Progenitor cell of endocrine pancreas (in vitro differentiated cells): Measurements from ENCODE around the gene FRY. TPM values are rescaled to one million over a fixed set of nuclear protein-coding genes. Genes with fewer than 3 reads are reported as not detected.

Experiments used
- DNase-seq: peaks from one replicate; pipeline ENCODE4 v3.0.0; 2021; ENCODE audit warnings: low spot score; ENCODE audit not compliant: unreplicated experiment
- H3K27ac Mint-ChIP-seq: 2 replicates; pipeline ENCODE4 v1.8.0; 2021; ENCODE audit warnings: mild to moderate bottlenecking, moderate library complexity, mixed read lengths
- H3K27me3 Mint-ChIP-seq: 2 replicates; pipeline ENCODE4 v1.8.0; 2021; ENCODE audit warnings: mixed read lengths
- H3K36me3 Mint-ChIP-seq: 2 replicates; pipeline ENCODE4 v1.8.0; 2022; ENCODE audit warnings: mixed read lengths; ENCODE audit not compliant: insufficient read depth
- H3K4me1 Mint-ChIP-seq: 2 replicates; pipeline ENCODE4 v1.8.0; 2021; ENCODE audit warnings: low read depth, mixed read lengths
- H3K4me3 Mint-ChIP-seq: 2 replicates; pipeline ENCODE4 v1.8.0; 2021; ENCODE audit warnings: low read depth, mild to moderate bottlenecking, moderate library complexity, mixed read lengths
- H3K9me3 Mint-ChIP-seq: 2 replicates; pipeline ENCODE4 v1.8.0; 2021; ENCODE audit warnings: low read depth, mixed read lengths
- CTCF ChIP-seq: fragments of 200-600 bp; sonication (generic); IDR thresholded peaks from one replicate; pipeline ENCODE4 v1.5.0; 2021; ENCODE audit warnings: antibody characterized with exemption, mild to moderate bottlenecking; ENCODE audit not compliant: unreplicated experiment
- total RNA-seq: library from RNA; stranded (reverse); gene quantifications from 2 replicates; pipeline ENCODE4 v1.2.1, GENCODE V29; 2021

The FRY gene
- total RNA-seq, 1 donor from 2014 or later = 14.3 TPM

GRCh38 chr13:32168131-32168530 is 136.6 kb downstream of the FRY start:
- no peak overlapping the region for H3K4me3 Mint-ChIP-seq
- DNase-seq = no peak
- no peak overlapping the region for H3K27ac Mint-ChIP-seq
- no peaks in the 10 kb centered on the region for H3K9me3 Mint-ChIP-seq
- H3K27me3 Mint-ChIP-seq = no peaks in the 10 kb centered on the region
- TF ChIP-seq CTCF = no peak
- H3K36me3 Mint-ChIP-seq = no peaks in the 10 kb centered on the region
- peaks cover 14% of the 10 kb centered on the region for H3K4me1 Mint-ChIP-seq

DNA sequence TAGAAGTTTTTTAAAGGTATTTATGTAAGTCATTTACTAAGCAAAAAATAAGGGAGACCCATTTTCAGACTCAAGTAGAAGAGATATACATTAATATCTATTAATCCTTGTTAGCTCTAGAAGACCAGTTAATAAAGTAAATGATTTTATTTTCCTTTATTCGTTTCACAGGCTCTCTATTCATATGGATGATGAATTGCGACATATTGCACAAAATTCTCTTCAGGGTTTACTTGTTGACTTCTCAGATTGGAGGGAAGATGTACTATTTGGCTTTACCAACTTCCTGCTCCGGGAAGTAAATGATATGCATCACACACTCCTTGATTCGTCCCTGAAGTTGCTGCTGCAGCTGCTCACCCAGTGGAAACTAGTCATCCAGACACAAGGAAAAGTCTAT is 139.3 kb downstream of the FRY start:
- Mint-ChIP-seq H3K27ac (no peak overlapping the region), H3K4me3 (no peak overlapping the region), H3K36me3 (no peaks in the 10 kb centered on the region), H3K9me3 (no peaks in the 10 kb centered on the region), H3K4me1 (peaks cover 20% of the 10 kb centered on the region), H3K27me3 (no peaks in the 10 kb centered on the region)
- no peak for DNase-seq
- no peak for TF ChIP-seq CTCF

DNA sequence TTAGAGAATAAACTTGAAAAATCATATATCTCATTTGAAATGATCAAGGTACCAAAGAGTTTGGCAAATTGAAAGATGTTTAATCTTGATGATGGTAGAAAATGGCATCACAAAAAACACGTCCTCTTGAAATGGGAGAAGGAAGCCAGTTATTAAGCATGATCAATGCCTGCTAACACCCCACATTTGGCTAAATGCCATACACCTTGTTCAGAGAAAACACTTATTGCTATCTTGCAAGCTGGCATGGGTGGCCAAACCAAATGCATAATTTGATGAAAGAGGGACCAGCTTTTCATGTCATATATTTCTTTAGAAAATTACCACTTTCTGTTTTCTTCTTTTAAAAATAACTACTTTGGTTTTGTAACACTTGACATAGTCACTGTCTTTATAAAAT is 142.3 kb downstream of the FRY start:
- H3K27me3 Mint-ChIP-seq = no peaks in the 10 kb centered on the region
- no peak for TF ChIP-seq CTCF
- no peak overlapping the region for H3K4me3 Mint-ChIP-seq
- H3K36me3 Mint-ChIP-seq = no peaks in the 10 kb centered on the region
- no peak overlapping the region for H3K27ac Mint-ChIP-seq
- DNase-seq = no peak
- H3K4me1 Mint-ChIP-seq = peaks cover 14% of the 10 kb centered on the region
- no peaks in the 10 kb centered on the region for H3K9me3 Mint-ChIP-seq

GRCh38 chr13:32174366-32174765 is 142.8 kb downstream of the FRY start:
- H3K4me3 Mint-ChIP-seq = no peak overlapping the region
- H3K27me3 Mint-ChIP-seq = no peaks in the 10 kb centered on the region
- H3K36me3 Mint-ChIP-seq = no peaks in the 10 kb centered on the region
- H3K9me3 Mint-ChIP-seq = no peaks in the 10 kb centered on the region
- no peak for TF ChIP-seq CTCF
- H3K4me1 Mint-ChIP-seq = peaks cover 9% of the 10 kb centered on the region
- DNase-seq = no peak
- no peak overlapping the region for H3K27ac Mint-ChIP-seq

DNA sequence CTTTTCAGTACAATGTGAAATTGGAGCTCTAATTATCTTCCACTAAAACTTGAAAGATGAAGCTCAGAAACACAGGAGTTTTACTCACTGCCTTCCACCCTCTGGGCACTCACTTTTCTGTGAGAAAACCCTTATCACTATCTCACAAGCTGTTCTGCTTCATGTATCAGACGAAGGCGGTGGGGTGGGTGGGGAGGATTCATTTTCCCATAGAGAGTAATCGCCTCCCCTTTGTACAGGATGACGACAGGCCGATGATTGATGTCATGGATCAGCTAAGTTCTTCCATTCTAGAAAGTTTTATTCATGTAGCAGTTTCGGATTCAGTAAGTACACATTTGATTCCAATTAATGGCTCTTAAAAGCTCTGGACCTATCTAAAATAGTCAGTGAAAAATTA is 143.7 kb downstream of the FRY start:
- Mint-ChIP-seq H3K4me3 (no peak overlapping the region), H3K36me3 (no peaks in the 10 kb centered on the region), H3K4me1 (peaks cover 7% of the 10 kb centered on the region), H3K27ac (no peak overlapping the region), H3K27me3 (no peaks in the 10 kb centered on the region), H3K9me3 (no peaks in the 10 kb centered on the region)
- no peak for TF ChIP-seq CTCF
- DNase-seq = no peak
